HK-2 (cell line): ENCODE data around the gene PDGFRB.

Experiments used
- DNase-seq: peaks from one replicate; pipeline ENCODE4 v3.0.0-alpha.2; 2018; ENCODE audit not compliant: unreplicated experiment

The PDGFRB gene

DNA sequence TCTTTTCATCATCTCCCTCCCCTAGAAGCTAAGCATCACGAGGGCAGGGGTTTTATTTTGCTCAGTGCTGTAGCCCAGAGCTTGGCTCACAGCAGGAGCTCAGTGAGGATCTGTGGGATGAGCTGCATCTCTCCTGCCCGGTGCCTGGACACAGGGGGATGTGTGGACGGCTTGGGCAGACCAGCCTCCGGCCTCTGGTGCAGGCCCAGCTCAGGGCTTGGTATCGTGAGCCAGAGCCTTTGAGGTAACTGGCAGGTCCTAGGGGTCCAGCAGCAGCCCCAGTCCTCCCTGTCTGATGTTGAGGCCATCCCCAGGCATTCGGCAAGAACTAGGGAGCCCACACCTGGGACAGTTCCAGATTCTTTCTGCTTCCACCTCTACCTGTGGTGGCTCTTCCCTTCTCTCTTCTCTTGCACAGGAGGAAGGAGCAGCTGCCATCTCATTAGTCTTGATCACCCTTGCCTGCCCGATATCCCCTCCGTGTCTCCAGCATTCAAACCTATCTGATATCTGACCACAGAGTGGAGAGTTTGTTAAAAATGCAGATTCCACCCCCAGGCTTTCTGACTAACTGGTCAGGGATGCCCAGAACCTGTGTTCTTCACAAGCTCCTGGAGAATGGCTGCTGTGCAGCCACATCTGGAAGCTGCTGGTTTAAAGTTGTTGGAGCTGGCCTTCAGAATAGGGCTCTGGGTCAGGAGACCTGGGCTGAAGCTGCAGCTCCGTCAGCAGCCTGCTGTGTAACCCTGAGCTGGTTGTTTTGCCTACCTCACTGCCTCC, 26.3 kb upstream of the PDGFRB start:
- no peak for DNase-seq

DNA sequence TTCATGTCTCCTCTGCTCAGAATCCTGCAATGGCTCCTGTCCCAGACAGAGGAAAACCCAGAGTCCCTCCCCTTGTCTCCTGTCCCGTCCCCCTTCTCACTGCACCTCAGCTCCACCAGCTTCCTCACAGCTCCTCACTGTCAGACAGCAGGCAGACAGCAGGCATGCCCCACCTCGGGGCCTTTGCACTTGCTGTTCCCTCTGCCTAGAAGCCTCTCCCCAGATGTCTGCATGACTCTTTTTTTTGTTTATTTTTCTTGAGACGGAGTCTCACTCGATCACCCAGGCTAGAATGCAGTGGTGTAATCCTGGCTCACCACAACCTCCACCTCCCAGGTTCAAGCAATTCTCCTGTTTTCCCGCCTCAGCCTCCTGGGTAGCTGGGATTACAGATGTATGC, 25.4 kb upstream of the PDGFRB start:
- no peak for DNase-seq

DNA sequence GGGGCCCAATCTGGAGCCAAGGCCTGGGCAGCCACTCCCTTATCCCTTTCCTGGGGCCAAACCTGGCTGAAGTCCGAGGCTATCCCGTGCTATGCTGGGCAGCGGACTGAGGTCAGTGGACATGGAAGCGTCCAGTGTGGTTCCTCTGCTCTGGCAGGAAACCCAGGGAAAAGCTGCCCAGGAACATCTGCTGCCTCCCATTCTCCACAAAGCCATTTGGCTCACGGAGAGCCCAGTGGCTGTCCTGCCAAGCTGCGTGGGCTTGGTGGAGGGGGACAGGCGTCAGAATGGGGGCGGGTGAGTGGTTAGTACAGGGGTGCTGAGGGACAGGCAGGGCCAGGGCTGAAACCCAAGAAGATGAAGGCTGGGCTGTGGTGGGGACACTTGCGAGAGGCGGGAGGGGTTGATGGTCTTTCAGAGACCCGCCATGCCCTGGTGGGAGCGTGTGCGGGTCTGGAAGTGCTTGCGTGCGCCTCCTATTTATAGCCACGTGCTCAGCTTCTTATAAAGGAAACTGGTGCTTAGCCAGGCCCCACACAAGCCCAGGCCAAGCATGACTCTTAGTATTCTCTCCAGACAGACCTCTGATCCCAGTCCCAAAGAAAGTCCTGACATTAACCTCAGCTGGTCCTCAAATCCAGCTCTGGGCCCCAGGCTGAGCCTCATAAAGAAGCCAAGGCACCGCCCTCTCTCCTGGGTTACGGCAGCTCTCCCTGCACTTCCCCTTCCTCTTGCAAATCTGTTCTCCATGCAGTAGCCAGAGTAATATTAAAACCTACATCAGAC, 24.8 kb upstream of the PDGFRB start:
- no peak for DNase-seq

DNA sequence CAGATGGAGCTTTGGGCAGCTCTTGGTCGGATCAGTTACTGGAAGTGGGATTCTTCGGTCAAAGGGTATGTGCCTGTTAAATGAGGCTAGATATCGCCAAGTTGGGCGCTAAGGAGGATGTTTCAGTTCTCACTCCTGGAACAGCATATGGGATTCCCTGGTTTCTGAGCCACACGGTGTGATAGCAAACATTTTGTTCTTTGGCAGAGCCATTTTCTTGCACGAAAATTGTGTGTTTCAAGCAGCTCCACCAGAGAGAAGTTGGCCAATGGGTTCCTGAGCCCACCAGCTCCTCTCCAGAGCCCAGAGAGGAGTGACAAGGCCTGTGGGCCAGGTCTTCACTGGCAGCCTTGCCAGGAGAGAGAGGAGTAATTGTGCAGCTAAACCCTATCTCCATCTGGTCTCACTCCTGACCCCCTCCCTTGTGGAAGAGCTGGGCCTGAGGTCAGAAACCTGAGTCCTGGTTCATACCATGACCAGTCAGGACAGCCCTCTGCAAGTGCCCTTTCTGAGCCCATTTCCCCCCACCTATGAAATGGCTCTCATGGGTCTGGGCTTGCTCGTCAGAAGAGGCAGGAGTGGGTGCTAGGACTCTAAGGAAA, 23.5 kb upstream of the PDGFRB start:
- no peak for DNase-seq

DNA sequence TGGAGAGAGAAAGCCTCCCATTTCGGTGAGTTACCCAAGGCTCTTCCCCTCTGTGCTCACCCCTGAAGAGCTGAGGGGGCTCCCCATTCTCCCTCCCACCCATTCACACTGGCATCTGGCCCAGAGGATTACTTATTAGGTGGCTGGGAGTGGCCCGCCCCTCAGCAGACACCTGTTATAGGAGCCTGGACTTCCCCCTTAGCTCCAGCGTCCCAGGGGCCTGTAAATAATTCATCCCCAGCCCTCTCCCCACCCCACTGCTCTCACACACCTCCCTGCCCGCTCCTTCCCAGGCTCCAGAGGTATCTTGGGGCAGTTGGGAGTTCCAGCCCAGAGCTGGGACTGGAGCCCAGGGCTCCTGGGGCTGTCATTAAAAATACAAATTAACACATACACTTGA, 22.6 kb upstream of the PDGFRB start:
- no peak for DNase-seq

DNA sequence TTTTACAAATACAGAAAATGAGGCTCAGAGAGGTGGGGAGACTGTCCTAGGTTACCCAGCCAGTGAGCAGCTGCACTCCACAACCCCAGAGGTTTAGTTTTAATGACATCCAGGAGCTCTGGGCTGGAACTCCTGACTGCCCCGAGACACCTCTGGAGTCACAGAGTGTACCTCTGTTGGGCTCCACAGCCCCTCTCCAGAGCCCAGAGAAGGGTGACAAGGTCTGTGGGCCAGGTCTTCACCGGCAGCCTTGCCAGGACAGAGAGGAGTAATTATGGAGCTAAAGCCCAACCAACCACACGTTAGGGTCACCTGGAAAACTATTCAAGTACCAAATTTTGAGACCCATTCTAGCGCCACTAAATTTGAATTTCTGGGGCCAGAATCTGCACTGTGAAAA, 22.1 kb upstream of the PDGFRB start:
- no peak for DNase-seq

DNA sequence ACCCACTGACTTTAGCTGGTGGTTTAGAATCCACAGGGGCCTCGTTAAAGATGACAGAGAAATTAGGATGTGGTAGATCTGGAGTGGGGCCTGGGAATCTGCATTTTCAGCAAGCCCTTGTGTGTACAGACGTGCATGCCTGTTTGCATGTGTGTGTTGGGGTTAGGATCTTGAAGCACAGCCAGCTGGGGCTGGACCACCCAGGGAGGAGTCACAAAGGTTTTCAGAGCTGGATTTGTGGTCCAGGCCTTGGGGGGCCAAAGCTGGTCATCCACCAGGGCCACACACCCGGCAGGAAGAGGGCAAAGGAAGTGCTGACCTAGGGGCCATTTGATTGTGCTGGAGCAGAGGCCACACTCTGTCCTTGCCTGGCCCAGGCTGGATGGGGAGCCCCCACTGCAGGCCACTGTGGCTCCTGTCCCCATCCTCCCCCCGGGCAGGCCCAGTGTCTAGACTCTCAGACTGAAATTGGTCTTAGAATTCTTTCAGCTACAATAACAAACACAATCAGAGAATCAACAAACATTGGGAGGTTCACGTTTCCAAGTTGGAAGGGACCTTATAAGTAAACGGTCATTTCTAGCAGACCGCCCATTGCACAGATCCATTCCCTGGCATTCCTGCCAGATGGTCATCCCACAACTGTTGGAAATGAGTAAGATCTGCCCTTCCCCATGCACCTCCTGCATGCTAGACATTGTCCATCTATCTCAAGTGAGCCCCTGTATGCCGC, 21.3 kb upstream of the PDGFRB start:
- DNase-seq, result no peak

DNA sequence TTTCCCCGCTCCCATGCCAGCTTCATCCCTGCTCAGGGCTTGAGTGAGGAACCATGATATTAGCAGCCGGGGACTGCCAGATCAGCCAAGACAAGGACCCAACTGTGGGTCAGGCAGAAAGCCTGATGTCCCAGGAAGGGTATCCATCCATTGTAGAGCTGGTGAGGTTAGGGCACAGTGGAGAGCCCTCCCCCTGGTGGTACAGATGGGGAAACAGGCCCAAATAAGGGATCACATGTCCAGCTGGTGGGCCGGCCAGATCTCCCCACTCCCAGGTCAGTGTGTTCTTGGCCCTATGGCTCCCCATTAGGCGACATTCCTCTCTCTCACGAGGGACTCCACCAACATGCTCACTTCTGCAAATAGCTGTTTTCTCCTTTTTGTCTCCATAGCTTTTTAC, 19.9 kb upstream of the PDGFRB start:
- peak; percentile 7 for DNase-seq

DNA sequence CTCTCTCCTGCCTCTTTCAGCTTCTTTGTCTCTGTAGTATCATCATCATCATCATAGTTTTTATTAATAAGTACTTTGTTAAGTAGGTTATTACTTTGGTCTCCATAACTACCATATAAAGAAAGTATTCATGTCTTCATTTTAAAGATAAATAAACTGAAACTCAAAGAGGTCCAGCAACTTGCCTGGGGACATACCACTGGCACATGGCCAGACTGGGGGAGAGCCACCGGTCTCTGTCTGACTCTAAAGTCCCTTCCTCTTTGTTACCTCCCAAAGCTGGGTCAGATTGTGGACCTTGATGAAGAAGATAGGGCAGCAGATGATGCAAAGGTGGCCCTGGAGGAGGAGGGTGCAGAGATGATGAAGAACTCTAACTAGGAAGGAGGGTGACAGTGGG, 19.4 kb upstream of the PDGFRB start:
- no peak for DNase-seq

DNA sequence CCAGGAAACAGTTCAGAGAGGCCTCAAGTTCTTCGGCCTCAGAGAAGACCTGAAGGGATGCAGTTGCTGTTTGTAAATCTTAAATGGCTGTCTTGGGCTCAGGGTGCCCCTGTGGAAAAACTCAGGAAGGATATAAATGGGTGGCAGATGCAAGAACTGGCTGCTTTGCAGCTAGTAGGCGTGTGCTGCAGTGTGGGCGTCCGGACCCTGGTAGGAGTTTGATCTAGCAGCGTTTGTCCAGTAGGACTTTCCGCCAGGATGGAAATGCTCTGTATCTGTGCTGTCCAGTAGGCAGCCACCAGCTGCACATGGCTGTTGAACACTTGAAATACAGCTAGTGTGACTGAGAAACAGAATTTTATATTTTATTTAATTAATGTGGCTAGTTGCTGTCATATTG, 18.6 kb upstream of the PDGFRB start:
- no peak for DNase-seq

DNA sequence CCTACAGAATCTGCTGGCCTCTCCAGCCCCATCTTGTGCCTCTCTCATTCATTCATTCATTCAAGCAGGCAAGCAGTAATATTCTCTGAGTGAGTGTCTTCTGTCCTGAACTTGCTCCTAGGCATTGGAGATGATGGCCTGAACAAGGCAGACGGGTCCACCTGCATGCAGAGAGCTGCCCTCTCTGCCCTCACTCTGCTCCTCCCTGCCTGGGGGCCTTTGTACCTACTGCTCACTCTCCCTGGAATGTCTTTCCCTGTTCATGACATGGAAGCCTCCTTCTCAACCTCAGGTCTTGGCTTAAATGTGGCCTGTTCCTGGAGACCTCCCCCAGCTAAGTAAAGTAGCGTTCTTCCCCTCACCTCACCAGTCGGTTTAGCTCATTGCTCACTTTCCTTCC, 17.5 kb upstream of the PDGFRB start:
- DNase-seq, result no peak

DNA sequence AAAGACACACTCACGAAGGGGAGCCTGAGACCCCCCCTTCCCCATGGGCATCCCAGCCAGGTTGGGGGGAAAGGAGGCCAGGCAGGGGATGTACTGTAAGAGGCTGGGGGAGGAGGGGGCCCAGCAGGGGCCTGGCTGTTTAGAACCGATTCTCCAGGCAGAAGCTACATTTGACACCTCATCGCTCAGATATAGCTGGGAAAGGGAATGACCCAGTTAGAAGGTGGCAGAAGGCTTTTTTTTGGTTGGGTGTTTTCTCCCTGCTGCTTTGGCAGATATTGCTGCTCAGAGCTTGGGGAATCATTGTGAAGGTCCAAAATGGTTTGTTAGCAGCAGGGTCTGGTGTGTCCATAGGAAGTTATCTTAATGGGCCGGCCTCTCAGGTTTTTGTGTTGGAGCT, 16.9 kb upstream of the PDGFRB start:
- no peak for DNase-seq

DNA sequence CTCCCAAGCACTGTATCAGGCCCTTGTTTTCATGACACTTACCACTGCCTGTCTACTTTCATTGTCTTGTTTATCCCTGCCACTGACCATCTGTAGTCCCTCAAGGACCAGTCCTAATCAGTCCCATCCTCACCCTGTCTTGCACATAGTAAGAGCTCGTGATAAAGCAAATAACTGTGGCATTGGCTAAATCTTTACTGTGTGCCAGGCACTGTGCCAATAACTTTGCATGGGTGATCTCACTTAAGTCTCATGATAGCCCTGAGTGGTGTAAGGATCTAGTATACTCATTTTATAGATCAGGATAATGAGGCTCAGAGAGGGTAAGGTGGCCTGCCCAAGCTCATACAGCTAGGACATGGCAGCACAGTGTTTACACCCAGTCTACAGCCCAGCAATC, 16.5 kb upstream of the PDGFRB start:
- DNase-seq, result no peak

DNA sequence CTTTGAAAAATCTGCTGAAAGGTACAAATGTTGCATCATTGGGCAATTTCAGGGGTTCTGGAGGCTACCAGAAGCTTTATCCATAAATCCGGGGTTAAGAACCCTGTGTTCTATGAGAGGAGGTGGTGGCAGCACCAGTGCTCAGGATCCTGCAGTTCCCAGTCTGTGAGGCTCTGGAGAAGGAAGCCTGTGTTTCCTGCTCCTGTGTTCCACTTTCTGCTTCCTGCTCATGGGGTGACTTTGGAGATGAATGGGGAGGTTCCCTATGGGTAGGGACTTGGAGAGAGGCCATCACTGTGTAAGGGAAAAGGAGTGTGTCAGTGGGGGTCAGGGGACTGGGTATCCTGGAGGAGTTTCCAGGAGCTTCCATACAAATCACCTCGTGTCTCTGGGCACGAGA, 13.2 kb upstream of the PDGFRB start:
- DNase-seq, result no peak

DNA sequence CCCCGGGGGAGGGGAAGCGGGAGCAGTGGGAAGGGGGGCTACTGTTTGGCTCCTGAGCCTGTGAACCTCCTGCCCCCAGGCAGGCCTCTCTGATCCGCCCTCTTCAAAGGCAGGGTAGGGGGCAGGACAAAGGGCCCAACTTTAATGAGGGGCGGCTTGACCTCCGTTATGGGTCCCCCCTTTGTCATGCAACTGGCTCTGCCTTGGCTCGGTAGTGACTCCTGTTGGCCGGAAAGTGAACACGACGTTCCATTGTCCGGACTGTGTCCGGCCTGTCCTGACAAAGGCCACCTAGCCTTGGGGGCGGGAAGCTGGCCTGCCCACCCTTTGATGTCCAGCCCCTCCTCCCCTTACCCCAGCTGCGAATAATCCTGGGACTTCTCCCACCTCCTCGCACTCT, 12.3 kb upstream of the PDGFRB start:
- no peak for DNase-seq

DNA sequence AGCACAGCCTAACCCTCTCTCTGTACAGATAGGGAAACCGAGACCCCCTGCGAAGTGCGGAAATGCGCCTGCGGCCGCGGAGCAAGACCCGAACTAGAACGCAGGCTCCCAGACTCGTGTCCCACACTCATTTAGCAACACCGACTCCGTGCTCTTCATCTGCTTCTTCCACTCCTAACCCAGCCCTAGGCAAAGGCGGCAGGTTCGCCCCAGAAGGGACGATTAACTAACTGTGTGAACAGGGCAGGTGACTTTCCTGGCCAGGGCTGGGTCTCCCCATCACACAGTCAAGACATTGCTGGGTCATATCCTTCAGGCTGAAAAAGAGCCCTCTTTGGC, 11.8 kb upstream of the PDGFRB start:
- DNase-seq, result no peak

DNA sequence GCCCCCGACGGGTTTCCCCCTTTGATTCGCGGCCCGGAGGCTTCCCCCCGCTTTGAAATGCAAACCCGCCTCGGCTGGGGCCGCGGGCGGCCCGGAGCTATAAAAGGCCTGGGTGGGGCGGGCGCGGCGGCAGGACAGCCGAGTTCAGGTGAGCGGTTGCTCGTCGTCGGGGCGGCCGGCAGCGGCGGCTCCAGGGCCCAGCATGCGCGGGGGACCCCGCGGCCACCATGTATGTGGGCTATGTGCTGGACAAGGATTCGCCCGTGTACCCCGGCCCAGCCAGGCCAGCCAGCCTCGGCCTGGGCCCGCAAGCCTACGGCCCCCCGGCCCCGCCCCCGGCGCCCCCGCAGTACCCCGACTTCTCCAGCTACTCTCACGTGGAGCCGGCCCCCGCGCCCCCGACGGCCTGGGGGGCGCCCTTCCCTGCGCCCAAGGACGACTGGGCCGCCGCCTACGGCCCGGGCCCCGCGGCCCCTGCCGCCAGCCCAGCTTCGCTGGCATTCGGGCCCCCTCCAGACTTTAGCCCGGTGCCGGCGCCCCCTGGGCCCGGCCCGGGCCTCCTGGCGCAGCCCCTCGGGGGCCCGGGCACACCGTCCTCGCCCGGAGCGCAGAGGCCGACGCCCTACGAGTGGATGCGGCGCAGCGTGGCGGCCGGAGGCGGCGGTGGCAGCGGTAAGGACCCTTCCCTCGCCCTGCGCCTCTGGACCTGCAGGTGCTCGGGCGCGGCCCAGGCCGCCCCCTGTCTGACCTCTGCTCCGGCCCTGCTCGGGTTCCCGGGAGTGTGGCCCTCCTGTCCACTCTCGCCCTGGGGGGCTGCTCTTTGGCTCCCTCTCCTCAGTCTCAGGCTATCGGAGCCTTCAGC, 11.2 kb upstream of the PDGFRB start, which contains the start of gene CDX1:
CDX1 (plus strand) TSS at position 129 of the 862 bp plus-strand sequence; CDS start at position 228, 99 bp downstream.
- DNase-seq, result no peak

DNA sequence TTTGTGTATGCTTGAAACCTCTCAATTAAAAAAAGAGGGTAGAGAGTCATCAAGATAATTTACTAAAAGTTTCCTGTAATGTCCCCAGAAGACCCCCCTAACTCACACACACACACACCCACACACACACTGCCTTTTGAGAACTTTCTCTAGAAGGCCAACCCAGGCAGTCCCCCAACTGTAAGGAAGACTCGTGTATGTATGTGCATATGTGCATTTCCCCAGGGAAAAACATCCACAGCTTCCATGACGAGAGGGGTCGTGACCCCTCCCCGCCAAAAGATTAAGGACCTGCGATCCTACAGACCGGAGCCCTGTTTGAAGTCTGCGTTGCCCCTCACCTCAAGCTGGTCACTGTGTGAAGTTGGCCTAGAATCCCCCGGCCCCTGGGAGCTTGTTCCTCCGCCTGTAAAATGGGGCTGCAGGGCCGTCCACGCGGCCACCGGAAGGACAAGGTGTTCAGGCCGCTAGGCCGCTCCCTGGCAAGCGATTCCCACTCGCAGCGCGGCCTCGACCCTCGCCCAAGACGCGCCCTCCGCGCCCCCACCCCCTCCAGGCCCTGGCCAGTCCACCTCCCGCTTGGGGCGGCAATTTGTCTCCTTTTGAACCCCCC, 10.5 kb upstream of the PDGFRB start:
- DNase-seq, result no peak

DNA sequence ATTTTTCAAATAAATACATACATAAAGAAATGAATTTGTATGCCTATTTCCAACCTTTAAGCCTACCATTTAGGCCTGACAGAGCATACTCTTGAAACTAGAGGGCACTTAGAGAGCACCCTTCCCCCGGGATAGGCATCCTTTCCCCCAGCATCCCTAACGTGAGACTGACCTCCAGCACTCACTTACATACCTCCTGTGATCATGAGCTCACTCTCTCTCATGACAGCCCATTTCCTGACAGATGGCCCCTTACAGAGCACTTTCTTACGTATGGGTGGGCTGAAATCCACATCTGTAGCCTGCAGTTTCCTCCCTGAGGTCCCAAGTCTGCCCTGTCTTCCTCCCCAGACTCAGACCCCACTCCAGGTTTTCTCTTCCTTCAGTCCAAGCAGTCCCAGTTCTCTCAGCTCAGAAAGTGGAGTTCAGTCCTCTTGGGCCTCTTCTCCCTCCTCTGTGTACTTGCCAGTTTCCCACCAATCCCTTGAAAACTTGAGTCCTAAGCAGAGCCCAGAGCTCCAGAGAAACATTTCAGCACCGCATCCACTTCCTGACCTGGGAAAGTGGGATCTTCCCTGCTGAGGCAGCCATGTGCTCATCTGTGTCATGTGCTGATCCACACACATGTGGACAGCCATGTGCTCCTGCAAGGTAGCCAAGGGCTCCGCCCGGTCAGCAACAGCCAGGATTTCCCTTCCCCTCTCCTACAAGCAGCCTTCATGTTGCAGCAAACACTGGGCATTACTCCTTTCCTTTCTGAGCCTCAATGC, 8.8 kb upstream of the PDGFRB start:
- no peak for DNase-seq

DNA sequence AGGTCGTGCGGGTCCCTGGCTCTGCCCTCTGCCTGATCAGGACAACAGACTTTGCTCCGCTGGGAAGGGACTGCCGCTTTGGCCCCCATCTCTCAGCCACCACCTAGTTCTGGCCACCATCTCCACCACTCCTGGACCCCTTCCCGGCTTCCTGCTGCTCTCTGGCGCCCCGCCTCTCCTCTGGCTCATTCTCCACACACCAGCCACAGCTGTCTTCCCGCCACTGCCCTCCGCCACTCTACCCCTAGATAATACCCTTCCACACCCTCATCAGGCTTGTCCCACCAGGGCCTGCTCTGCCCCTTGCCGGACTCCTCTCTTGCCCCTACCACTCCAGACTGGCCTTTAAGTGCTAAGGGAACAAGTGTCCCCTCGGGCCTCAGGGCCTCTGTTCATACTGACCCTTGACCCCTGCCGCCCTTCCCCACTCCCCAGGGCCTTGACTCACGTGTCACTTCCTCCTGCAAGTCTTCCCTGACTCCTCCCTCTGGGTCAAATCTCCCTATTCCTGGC, 8.0 kb upstream of the PDGFRB start:
- DNase-seq, result no peak
